GM18907 (cell line): ENCODE results near the gene B4GALNT4.
"Not testable (repeated sequence)": the region's sequence is repeated elsewhere in the genome, so short reads cannot be mapped to it uniquely, and the experiment has no call there.

Experiments used
- ATAC-seq: cut with Tn5 transposase; IDR thresholded peaks from one replicate; pipeline ENCODE4 v1.9.1; 2021; ENCODE audit warnings: mild to moderate bottlenecking, moderate library complexity; ENCODE audit not compliant: unreplicated experiment

The B4GALNT4 gene

DNA sequence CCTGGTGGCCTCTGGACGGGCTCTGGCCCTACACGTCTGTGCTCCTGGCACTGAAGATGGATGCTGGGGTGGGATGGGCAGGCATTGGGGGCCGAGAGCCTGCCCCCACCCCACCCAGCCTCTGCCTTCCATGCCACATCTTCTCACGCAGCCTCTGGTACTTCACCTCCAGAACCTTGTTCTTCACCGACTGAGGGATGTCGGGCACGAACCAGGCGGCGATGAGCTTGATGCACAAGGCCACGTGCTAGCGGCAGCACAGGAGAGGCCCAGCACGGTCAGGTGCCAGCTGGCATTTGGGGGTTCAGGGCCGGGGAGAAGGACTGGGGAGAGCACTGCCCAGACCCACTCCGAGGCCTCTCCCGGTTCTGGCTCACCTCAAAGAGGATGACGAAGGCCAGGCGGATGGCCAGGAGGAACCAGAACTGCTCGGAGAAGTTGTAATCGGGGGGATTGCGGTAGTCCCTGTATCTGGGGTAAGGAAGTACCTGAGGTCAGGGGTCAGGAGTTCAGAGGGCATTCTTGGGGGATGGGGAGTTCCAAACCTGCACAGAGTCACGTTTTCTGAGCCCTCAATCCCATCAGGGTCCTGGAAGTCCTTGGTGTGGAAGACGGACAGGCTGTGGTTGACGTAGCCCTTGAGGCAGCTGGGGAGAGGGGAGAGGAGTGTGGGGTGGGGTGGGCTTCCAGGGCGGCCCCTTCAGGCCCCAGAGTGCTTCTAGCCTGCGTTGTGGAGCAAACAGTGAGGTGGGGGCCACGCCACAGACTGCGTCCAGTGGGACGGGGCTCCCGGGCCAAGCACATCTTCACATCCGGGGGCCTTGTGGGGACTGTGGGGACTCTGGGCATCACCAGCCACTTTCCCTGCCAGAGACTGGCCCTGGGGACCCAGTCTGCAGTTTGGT, 49.3 kb downstream of the B4GALNT4 start:
- ATAC-seq = no peak

DNA sequence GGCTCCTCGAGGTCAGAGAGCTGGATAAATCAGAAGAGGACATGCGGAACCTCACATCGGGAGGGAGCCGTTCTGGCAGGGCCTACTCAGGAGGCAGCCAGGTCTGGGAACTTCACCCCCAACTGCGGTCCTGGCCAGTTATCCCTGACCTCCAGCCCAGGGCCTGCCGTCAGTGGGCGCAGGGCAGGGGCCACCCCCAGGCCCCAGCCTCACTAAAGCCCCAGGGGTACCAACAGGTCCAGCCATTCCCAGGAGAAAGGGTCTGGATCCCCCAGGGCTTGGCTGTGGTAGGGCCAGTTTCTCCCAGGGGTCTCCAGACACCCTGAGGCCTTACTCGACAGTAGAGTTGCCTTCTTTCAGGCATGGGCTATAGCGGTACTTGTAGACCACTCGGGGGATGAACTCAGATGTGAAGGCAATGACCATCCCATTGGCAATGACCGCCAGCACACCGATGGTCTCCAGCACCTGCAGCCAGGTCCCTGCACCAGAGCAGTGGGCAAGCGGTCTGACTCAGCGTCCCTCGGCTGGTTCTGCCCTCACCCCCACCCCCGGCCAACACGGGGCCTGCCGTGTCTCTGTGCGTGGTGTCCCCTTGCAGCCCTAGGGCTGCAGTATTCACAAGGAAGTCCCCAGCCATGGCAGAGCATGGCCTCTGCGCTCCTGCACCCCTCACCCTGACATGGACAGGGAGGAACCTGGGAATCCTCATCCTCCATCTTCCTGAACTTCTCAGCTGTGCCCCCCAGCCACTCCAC, 50.1 kb downstream of the B4GALNT4 start:
- ATAC-seq = no peak

DNA sequence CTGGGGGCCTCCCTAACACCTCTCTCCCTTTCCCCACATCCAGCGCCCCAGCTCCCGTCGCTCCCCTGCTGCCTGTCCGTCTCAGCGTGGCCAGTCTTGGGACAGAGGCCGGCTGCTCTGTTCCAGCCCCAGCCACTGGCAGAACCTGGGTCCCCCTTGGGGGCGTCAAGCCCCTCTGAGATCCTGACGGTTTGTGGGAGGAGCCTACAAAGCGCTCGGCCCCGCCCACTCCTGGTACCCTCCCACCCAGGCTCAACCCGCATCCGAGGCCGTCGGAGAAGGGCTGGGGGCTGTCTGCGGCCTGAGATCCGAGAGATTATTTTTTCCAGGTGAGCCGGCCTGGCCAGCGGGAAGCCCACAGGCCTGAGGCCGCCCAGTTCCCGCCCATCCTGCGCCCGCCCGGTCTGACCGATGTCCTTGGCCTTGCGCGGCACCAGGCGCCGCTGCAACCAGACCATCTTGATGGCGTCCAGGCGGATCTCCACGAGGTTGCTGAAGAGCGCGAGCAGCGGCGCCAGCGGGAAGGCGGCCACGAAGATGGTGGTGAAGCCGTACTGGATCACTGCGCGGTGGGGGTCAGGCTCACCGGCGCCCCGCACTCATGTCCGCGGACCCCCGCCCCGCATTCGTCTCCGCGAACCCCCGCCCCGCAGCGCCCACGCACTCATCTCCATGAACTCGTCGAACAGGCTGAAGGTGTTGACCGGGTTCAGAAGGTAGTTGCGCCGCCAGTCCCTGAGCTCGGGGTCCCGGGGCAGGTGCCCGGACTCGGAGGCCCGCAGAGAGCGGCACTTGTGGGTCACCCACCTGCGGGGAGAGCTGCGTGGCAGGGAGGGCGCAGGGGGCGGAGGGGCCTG, 51.0 kb downstream of the B4GALNT4 start:
- ATAC-seq = no peak

DNA sequence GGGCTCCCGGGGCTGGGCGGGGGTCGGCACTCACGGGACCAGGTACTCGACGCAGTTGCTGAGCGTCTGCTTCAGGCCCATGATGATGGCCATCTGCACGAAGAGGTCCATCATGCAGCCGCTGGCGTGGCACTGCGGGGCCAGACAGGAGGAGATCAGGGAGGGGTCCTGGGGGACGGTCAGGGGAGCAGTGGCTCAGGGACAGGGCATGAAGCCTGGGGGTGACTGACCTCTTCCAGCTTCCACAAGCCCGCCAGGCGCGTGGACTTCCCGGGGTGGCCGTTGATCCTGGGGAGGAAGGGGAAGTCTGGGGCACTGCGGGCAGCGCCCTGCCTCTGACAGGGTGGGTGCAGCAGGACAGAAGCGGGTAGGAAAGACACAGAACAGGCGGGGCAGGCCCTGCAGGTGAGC, 51.6 kb downstream of the B4GALNT4 start:
- no peak for ATAC-seq

DNA sequence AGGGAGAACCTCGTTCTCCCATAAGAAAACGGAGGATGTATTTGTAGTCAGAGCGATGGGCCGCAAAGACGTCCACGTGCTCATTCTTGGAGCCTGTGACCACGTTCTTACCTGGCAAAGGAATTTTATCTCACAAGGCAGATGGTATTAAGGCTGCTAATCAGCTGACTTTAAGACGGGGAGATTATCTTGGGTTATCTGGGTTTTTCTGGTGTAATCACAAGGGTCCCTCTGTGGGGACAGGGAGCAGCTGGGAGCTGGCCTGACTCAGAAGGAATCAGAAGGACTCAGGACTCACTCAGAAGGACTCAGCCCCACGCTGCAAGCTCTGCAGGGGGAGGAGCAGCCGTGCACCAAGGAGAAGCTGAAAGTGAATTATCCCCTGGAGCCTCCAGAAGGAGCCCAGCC, 53.0 kb downstream of the B4GALNT4 start:
- no peak for ATAC-seq

DNA sequence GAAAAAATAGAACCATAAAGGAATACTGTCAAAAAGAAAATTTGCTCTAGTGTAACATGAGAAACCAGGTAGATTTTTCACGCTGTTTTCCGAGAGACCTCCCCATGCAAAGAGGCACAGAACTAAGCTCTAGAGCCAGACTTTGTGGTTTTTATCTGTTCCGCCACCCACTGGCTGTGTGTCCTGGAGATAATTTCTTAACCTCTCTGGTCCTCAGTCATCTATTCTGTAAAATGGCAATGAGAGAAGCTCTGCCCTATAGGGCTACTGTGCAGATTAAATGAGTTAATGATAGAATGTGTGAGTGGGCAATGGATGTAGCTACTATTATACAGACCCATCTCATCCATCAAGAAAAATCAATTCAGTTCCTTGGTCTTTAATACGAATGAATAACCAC, 54.9 kb downstream of the B4GALNT4 start:
- ATAC-seq = no peak

DNA sequence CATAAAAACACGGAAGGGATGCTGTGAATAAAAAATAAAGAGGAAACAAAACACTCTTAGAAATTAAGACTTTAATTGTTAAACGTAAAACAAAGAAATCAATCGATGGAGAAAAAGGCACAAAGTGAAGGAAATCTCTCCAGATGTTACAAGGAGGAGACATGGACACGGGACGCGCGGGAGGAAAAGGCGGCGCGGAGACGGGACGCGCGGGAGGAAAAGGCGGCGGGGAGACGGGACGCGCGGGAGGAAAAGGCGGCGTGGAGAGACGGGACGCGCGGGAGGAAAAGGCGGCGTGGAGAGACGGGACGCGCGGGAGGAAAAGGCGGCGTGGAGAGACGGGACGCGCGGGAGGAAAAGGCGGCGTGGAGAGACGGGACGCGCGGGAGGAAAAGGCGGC, 55.5 kb downstream of the B4GALNT4 start:
- ATAC-seq = not testable (repeated sequence)

DNA sequence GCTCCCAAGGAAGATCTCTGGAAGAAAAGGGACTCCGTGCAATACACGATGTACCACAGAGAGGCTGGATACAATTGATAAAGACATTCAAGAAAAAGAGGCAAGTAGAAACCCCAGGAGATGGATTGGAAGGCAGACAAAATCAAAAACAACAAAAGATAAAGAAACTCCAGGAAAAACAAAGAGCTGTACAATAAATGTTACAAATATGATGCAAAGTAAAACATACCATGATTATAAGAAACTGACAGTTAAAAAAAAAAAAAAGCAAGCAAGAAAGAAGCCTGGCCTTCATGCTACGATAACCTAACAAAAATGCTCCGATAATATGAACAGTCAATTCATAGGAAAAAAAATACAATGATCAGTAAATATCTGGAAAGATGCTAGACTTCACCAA, 56.0 kb downstream of the B4GALNT4 start:
- no peak for ATAC-seq

DNA sequence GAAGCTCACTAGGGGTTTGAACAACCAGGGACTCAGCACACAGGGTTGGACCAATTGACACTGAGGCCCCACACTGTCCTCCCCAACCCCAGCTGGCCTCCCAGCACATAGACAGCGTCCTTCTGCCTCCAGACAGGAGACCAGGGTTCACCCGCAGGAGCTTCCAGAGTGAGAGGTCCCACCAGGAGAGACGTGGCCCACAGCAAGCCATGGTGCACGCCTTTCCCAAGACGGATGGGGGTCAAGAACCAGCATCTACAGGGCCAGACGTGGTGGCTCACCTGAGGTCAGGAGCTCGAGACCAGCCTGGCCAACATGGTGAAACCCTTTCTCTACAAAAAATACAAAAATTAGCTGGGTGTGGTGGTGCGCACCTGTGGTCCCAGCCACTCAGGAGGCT, 57.6 kb downstream of the B4GALNT4 start:
- ATAC-seq = no peak

DNA sequence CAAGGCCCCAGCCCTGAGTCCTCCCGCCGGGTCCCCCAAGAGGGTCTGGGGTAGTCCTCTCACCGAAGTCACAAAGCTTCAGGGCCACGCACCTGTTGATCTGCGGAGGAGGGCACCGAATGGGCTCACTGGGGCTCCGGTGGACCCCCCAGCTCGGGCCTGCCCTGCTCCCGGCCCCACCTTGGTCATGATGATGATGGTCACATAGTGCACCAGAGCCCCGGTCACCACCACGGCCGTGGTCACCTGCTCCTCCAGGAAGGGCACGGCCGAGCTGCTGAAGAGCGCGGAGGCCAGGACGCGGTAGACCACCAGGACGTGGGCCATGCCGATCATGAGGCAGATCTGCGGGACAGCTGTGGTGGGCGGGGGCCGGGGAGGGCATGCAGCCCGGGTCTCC, 59.0 kb downstream of the B4GALNT4 start:
- ATAC-seq = no peak

DNA sequence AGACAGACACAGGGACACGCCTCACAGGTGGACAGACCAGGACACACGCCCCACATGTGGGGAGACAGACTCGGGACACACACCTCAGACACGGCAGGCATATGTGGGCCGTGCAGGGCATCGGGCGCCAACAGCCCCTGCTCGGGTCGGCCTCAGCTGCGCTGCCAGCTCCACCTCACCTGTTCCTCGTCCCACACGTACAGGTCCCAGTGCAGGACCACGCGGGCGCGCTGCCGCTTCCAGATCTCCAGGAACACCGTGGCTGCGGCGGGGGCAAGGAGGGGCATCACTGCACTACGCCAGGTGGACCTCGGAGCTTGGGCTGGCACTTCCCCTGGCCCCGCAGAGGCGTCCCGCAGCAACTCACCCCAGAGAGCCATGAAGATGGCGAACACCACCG, 60.1 kb downstream of the B4GALNT4 start:
- ATAC-seq = no peak

DNA sequence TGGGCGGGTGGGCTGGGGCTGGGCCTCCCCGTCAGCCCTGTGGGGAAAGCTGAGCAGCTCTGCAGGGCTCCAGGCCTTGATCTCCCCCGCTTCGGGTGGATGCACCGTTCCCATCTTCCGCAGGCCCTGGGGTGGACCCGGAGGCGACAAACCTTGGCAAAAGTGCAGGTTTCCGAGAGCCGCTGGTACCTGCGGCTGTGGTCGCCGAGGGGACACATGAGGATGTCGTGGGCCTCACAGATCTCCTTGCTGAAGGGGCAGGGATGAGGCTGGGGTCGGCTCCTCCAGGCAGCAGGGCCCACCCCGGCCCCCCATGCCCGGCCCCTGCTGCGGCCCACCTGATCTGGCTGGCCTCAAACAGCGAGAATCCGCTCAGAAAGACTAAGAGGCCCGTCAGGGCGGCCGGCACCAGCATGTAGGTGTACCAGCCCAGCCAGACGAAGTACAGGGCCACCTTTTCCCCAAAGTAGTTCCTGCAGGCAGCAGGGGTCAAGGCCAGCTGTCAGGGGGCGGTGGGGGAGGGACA, 60.7 kb downstream of the B4GALNT4 start:
- ATAC-seq = no peak
